Panc1 (cell line): Measurements from ENCODE around the gene CGNL1.

Source experiments
- POLR2AphosphoS5 ChIP-seq: IDR thresholded peaks from 2 replicates; pipeline ENCODE4 v1.6.1; 2012; ENCODE audit warnings: mild to moderate bottlenecking, low read depth, low read length, moderate library complexity
- TF ChIP-seq, protein P1 (sequence below): fragments of 450-650 bp; IDR thresholded peaks from 2 replicates; pipeline ENCODE4 v1.5.1; 2017; ENCODE audit warnings: mild to moderate bottlenecking
- TF ChIP-seq, protein P2 (sequence below), 2 experiments: IDR thresholded peaks; 2 replicates each; pipeline ENCODE4 v1.6.1; 2011 to 2012; ENCODE audit warnings: low read depth in 2 of 2, control low read depth in 1 of 2, low read length in 1 of 2, mild to moderate bottlenecking in 1 of 2, moderate library complexity in 1 of 2; ENCODE audit not compliant: insufficient read depth in 1 of 2

DNA sequence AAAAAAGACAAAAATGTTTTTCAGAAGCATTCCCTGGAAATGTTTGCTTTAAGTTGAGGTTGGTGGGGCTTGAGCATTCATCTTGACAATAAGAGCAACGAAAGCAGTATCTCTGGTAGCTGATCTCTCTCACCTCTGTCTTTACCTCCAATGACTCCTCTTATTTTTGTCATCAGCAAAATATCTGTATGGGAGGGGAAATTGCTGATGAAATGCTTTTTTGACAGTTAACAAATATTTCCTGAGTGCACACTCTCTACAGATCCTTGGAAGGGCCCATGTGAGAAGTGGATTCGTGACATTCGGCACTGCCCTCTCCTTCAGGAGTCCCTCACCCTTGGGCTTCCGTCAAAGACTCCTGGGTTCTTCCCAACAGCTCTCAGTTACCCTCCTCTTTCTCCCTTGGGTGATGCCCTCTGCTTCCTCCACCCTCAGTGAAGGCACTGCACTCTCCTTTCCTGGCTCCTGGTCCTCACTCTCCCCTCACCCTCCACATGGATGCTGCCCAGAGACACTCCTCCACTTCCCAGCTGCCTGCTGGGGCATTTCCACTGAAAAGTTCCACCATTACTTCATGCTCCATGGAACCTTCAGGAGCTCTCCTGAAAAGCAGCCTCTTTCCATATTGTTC lies 2.9 kb upstream of the CGNL1 start:
- TF ChIP-seq, protein P1, sequence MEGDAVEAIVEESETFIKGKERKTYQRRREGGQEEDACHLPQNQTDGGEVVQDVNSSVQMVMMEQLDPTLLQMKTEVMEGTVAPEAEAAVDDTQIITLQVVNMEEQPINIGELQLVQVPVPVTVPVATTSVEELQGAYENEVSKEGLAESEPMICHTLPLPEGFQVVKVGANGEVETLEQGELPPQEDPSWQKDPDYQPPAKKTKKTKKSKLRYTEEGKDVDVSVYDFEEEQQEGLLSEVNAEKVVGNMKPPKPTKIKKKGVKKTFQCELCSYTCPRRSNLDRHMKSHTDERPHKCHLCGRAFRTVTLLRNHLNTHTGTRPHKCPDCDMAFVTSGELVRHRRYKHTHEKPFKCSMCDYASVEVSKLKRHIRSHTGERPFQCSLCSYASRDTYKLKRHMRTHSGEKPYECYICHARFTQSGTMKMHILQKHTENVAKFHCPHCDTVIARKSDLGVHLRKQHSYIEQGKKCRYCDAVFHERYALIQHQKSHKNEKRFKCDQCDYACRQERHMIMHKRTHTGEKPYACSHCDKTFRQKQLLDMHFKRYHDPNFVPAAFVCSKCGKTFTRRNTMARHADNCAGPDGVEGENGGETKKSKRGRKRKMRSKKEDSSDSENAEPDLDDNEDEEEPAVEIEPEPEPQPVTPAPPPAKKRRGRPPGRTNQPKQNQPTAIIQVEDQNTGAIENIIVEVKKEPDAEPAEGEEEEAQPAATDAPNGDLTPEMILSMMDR, result no peak
- TF ChIP-seq POLR2AphosphoS5, result no peak
- TF ChIP-seq, protein P2, sequence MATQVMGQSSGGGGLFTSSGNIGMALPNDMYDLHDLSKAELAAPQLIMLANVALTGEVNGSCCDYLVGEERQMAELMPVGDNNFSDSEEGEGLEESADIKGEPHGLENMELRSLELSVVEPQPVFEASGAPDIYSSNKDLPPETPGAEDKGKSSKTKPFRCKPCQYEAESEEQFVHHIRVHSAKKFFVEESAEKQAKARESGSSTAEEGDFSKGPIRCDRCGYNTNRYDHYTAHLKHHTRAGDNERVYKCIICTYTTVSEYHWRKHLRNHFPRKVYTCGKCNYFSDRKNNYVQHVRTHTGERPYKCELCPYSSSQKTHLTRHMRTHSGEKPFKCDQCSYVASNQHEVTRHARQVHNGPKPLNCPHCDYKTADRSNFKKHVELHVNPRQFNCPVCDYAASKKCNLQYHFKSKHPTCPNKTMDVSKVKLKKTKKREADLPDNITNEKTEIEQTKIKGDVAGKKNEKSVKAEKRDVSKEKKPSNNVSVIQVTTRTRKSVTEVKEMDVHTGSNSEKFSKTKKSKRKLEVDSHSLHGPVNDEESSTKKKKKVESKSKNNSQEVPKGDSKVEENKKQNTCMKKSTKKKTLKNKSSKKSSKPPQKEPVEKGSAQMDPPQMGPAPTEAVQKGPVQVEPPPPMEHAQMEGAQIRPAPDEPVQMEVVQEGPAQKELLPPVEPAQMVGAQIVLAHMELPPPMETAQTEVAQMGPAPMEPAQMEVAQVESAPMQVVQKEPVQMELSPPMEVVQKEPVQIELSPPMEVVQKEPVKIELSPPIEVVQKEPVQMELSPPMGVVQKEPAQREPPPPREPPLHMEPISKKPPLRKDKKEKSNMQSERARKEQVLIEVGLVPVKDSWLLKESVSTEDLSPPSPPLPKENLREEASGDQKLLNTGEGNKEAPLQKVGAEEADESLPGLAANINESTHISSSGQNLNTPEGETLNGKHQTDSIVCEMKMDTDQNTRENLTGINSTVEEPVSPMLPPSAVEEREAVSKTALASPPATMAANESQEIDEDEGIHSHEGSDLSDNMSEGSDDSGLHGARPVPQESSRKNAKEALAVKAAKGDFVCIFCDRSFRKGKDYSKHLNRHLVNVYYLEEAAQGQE (IDR thresholded peaks at IDR 0.05; ENCODE audit: insufficient read depth in 1 of 2, low read depth in 2 of 2, low read length in 1 of 2), result no peak
